ENCODE data around the gene SLC22A12.

GRCh38 chr11:64563966-64564365, 27.1 kb upstream of the SLC22A12 start:
- no peak for TF ChIP-seq CTCF (IDR thresholded peaks at IDR 0.05)
- TF ChIP-seq POLR2A (IDR thresholded peaks at IDR 0.05) = no peak
- TF ChIP-seq EP300 (IDR thresholded peaks at IDR 0.05) = no peak
